ENCODE data around the gene LPP. TPM values are rescaled to one million over a fixed set of nuclear protein-coding genes. Genes with fewer than 3 reads are reported as not detected.
A peak's percentile ranks its signal among the peaks of the same experiment; 100 is the strongest.

The LPP gene
- polyA plus RNA-seq, 3 donors = 14.1 to 23.2 (median 15.3) TPM

DNA sequence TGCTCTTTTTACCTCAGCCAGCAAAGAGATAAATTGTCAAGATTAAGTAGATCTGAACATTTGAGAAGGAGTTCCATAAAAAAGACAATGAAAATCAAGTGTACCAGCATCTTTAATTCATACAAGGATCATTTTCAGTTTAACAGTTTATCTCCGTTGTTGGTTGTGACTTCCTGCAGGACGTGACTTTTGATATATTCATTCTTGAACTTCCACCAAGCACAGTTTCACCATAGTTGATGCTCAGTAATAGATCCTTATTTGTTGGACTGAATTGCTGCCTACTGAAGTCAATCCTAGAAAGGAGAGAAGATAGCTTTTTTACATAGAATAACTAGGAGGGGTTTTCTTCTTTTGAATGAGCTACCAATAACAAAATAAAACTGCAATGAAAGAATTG lies 408.2 kb downstream of the LPP start:
- intact Hi-C loops (cut with micrococcal nuclease) = no loop called here
- H3K36me3 Mint-ChIP-seq = peaks cover 0 to 5% of the 10 kb centered on the region in 2 donors
- H3K27ac Mint-ChIP-seq = peak overlapping the region in 2 of 7 donors; percentile 3 to 72
- Histone ChIP-seq H3K9ac (ENCODE audit: insufficient read depth, low read length, poor library complexity, severe bottlenecking) (no peak overlapping the region), H3K4me3 (replicated peaks in 1 of 3; ENCODE audit: low read depth in 2 of 3, low read length in 3 of 3) (no peak overlapping the region), H2AFZ (ENCODE audit: insufficient read depth, low read depth, low read length, poor library complexity, severe bottlenecking) (no peak overlapping the region), H3K4me1 (ENCODE audit: control insufficient read depth in 1 of 2, insufficient read depth in 2 of 2, low read length in 2 of 2) (peaks cover 23 to 24% of the 10 kb centered on the region in 2 donors), H3K27me3 (ENCODE audit: control insufficient read depth in 2 of 2, insufficient read depth in 2 of 2, low read length in 2 of 2) (no peaks in the 10 kb centered on the region), H3K27ac (ENCODE audit: low read depth in 1 of 2, low read length in 2 of 2) (no peak overlapping the region), H4K20me1 (ENCODE audit: insufficient read depth, low read length) (no peaks in the 10 kb centered on the region), H3K4me2 (replicated peaks; ENCODE audit: extremely low read depth, low read length, poor library complexity, severe bottlenecking) (peak overlapping the region; percentile 33), H3K9me3 (replicated peaks in 1 of 2; ENCODE audit: control insufficient read depth in 1 of 2, insufficient read depth in 1 of 2, low read length in 2 of 2) (no peaks in the 10 kb centered on the region), H3K79me2 (ENCODE audit: insufficient read depth, low read length) (no peaks in the 10 kb centered on the region), H3K36me3 (replicated peaks in 1 of 2; ENCODE audit: control insufficient read depth in 1 of 2, insufficient read depth in 2 of 2, low read length in 2 of 2) (no peaks in the 10 kb centered on the region)
- peak in 1 of 3 donors; percentile 18 for DNase-seq
- no CpG with 5 or more reads among the region's 2 CpGs for WGBS (ENCODE audit: insufficient coverage)
- H3K27me3 Mint-ChIP-seq (ENCODE audit: low read depth in 3 of 3) = no peaks in the 10 kb centered on the region
- no peaks in the 10 kb centered on the region for H3K9me3 Mint-ChIP-seq
- TF ChIP-seq, protein P1, sequence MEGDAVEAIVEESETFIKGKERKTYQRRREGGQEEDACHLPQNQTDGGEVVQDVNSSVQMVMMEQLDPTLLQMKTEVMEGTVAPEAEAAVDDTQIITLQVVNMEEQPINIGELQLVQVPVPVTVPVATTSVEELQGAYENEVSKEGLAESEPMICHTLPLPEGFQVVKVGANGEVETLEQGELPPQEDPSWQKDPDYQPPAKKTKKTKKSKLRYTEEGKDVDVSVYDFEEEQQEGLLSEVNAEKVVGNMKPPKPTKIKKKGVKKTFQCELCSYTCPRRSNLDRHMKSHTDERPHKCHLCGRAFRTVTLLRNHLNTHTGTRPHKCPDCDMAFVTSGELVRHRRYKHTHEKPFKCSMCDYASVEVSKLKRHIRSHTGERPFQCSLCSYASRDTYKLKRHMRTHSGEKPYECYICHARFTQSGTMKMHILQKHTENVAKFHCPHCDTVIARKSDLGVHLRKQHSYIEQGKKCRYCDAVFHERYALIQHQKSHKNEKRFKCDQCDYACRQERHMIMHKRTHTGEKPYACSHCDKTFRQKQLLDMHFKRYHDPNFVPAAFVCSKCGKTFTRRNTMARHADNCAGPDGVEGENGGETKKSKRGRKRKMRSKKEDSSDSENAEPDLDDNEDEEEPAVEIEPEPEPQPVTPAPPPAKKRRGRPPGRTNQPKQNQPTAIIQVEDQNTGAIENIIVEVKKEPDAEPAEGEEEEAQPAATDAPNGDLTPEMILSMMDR (IDR thresholded peaks at IDR 0.05) = no peak
- H3K4me1 Mint-ChIP-seq = peaks cover 34% of the 10 kb centered on the region
- peak overlapping the region in 1 of 2 donors; percentile 66 for H3K4me3 Mint-ChIP-seq

DNA sequence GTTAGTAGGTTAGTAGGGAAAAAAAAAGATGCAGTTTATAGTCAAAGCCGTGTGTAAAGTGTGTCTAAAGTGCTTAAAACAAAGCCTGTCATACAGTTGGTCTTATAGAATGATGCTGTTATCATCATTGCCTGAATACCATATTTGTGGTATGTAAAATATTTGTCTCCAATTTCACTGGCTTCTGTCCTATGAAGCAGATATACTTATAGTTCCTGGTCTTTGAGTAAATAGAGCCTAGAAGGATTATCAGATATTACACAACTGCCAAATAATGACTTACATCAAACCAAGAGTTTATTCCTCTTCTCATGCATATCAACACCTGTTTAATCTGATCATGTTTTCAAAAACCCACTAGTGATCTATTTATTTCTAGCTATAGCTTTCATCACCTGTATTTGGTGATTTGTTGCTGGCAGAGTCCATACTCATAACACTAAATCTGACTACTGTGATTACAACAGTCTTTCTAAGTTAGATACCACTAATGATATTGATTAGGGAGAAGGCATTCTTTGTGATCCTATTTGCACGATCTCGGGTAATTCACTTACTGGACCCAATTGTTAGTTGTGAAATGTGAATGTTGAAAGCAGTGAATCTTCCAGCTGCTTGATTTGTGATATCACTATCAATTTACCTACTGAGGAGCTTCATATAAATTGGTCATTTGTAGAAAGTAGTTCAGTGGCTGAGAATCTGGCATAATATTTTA lies 413.7 kb downstream of the LPP start:
- H4K20me1 ChIP-seq (ENCODE audit: insufficient read depth, low read length) = no peaks in the 10 kb centered on the region
- WGBS (ENCODE audit: insufficient coverage) = 100% methylated on average over 1 of the region's 3 CpGs
- Mint-ChIP-seq H3K4me3 (no peak overlapping the region), H3K27me3 (ENCODE audit: low read depth in 3 of 3) (no peaks in the 10 kb centered on the region), H3K9me3 (no peaks in the 10 kb centered on the region), H3K27ac (no peak overlapping the region), H3K36me3 (peaks cover 0 to 3% of the 10 kb centered on the region in 2 donors), H3K4me1 (peaks cover 8% of the 10 kb centered on the region)
- H2AFZ ChIP-seq (ENCODE audit: insufficient read depth, low read depth, low read length, poor library complexity, severe bottlenecking) = no peak overlapping the region
- TF ChIP-seq, protein P1 (IDR thresholded peaks at IDR 0.05) = no peak
- no peaks in the 10 kb centered on the region for H3K9me3 ChIP-seq (replicated peaks in 1 of 2; ENCODE audit: control insufficient read depth in 1 of 2, insufficient read depth in 1 of 2, low read length in 2 of 2)
- H3K4me2 ChIP-seq (replicated peaks; ENCODE audit: extremely low read depth, low read length, poor library complexity, severe bottlenecking) = no peak overlapping the region
- H3K4me3 ChIP-seq (replicated peaks in 1 of 3; ENCODE audit: low read depth in 2 of 3, low read length in 3 of 3) = no peak overlapping the region
- intact Hi-C loops (cut with micrococcal nuclease) = no loop called here
- H3K27me3 ChIP-seq (ENCODE audit: control insufficient read depth in 2 of 2, insufficient read depth in 2 of 2, low read length in 2 of 2) = no peaks in the 10 kb centered on the region
- H3K79me2 ChIP-seq (ENCODE audit: insufficient read depth, low read length) = no peaks in the 10 kb centered on the region
- no peaks in the 10 kb centered on the region for H3K36me3 ChIP-seq (replicated peaks in 1 of 2; ENCODE audit: control insufficient read depth in 1 of 2, insufficient read depth in 2 of 2, low read length in 2 of 2)
- H3K27ac ChIP-seq (ENCODE audit: low read depth in 1 of 2, low read length in 2 of 2) = no peak overlapping the region
- H3K4me1 ChIP-seq (ENCODE audit: control insufficient read depth in 1 of 2, insufficient read depth in 2 of 2, low read length in 2 of 2) = peaks cover under 1 to 2% of the 10 kb centered on the region in 2 donors
- H3K9ac ChIP-seq (ENCODE audit: insufficient read depth, low read length, poor library complexity, severe bottlenecking) = no peak overlapping the region
- DNase-seq = no peak

Measured in CD14-positive monocyte (primary cell).